Measurements from ENCODE around the gene NPEPL1.

Gene NPEPL1

DNA sequence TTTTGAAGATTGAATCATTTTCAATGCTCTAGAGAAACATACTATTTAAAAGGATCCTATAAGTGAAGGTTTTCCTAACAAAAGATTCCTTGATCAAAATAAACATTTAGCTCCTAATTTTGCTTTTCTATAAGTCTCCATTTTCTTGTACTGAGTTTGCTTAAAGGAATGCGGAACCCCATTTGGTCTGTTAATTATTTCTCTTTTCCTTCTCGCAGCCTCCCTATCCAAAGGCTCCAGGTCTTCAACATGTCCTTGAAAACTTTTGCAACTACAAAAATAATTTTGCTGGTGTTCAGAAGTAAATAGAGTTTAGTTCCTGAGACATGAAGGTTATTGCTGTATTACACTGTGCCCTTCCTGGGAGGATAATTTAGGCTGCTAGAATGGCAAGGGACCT, 8.3 kb upstream of the NPEPL1 start:
- no peak for DNase-seq

DNA sequence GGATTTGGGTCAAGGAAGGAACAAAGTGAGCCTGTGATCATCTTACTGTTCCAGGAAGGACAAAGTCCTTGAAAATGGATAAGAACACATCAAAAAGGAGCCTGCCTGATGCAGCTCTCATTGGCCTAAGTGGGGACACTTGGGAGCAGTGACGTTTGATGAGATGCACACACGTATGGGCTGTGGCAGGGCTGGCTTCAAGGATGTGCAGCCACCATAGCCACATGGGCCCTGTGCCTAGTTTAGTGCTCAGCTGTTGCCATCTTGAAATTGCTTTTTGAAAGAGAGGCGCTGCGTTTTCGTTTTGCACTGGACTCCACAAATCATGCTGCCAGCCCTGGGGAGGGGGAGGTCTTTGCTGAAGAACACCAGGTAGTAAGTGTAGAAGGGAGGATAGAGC, 6.6 kb upstream of the NPEPL1 start:
- no peak for DNase-seq

DNA sequence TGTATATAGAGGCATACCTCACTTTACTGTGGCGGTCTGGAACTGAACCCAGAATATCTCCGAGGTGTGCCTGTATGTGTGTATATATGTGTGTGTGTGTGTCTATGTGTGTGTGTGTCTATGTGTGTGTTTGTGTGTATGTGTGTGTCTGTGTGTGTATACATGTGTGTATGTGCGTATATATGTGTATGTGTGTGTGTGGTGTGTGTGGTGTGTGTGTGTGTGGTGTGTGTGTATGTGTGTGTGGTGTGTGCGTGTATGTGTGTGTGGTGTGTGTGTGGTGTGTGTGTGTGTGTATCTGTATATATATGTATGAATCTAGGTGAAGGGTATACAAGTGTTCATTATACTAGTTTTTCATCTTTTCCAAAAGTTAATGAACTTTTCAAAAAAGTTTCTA, 4.2 kb upstream of the NPEPL1 start:
- DNase-seq: no peak

DNA sequence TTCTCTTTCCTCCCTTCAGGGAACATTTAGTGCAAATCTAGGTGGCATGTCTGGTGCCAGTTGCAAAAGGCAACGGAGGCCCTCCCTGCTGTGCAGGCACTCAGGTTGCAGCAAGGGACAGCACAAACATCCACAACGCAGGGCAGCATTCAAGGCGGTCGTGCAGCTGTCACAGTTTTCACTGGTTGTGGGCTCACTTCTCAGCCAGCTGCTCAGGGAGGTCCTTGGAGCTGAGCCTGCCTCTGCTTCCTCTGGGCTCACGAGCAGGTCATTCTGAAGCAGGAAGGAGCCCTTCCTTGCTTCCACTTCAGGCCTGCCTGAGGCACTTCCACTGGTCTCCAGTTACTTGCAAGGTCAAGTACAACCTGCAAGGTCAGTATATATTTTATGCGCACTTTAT, 3.8 kb upstream of the NPEPL1 start:
- no peak for DNase-seq

DNA sequence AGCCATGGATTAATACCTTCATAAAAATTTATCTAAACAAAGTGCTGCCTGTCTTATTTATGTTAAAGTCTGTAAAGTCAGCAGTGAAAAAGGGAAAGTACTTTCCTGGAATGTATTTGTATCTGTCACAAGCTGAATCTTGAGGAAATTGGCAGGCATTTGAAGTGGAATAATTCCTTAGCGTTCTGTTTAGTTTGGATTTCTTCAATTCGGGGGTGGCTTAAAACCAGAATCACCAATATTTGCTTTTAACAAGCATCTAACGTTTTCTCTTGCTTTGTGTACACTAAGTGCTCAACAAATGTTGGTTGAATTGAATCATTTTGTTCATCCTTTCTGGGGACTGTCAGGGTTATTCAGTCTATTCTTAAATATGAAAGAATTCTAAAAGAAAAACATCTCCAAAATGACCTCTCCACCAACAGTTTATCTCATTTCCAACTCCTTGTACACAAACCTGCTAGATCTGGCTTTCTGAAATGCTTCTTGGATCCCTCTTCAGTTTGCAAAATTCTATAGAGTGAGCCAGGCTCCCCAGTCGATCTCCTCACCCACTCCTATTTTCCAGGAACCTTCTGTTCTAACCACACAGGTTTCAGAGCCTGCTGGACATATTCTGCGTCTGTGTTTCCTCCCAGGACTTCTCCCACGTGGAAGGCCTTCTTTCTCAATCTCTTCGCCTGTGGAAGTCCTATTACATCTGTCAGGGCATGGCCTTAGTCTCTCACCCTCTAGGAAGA, 2.0 kb upstream of the NPEPL1 start:
- DNase-seq: no peak

DNA sequence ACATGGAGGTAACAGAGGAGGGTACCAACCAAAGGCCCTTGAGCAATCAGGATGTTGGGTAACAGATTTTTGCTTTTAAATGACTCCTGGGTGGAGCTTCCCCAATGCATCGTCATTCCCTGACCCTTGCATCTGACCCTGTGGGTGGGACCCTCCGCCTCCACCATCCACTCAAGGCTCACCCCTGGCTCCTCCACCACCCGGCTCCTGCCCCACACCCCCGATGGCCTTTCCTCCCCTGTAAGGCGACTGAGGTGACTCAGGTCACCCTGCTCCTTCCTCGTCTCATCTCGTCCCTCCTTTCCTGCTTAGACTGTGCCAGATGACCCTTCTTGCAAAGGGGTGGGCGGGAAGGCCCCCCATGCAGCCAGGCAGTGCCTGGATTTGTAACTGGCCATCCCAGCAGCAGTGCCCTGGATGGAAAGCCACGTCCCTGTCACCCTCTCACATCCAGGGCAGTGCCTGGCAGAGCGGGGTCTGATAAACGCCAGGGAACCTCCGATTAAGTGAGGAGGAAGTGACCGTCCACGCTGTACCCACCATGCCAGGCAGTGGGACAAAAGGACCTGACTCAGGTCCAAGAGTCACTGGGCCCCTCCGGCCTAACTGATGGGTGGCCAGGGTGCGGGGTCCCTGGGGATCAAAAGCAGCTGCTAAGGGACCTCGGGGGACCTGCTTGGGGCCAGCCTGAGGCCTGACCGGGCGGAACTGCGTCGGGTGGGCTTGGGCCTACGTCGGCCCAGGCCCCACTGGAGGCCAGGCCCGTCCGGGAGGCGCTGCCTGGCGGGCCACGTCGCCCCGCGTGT, 624 bp upstream of the NPEPL1 start:
- peak; percentile 10 for DNase-seq

DNA sequence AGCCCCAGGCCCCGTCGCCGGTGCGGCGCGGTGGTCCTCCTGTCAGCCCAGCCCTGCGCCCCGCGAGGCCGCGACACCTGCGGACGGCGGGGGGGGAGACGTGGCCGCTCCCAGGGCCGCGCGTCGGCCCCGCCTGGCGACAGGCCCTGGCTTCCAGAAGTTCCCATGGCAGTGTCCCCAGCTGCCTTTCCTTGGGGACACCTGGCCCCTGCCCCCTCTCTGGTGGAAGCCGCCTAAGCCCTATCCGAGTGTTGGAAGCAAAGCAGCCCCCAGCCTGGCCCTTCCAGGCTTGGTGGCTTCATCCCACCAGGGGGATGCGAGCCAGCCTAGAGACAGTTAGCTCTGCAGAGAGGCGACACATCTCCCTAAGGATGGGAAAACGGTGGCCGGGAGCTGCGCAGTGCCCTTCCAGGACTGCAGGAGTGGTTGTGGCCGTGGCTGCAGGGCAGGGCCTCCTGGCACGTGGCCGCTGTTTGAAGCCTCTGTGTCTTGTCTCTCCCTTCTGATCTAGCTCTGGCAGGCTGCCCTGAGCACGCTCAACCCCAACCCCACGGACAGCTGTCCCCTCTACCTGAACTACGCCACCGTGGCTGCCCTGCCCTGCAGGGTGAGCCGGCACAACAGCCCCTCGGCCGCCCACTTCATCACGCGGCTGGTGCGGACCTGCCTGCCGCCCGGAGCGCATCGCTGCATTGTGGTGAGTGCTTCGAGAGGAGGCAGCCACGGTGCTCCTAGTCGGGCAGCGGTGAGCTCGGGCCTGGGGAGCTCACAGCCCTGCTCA, 816 bp downstream of the NPEPL1 start:
- peak; percentile 17 for DNase-seq

DNA sequence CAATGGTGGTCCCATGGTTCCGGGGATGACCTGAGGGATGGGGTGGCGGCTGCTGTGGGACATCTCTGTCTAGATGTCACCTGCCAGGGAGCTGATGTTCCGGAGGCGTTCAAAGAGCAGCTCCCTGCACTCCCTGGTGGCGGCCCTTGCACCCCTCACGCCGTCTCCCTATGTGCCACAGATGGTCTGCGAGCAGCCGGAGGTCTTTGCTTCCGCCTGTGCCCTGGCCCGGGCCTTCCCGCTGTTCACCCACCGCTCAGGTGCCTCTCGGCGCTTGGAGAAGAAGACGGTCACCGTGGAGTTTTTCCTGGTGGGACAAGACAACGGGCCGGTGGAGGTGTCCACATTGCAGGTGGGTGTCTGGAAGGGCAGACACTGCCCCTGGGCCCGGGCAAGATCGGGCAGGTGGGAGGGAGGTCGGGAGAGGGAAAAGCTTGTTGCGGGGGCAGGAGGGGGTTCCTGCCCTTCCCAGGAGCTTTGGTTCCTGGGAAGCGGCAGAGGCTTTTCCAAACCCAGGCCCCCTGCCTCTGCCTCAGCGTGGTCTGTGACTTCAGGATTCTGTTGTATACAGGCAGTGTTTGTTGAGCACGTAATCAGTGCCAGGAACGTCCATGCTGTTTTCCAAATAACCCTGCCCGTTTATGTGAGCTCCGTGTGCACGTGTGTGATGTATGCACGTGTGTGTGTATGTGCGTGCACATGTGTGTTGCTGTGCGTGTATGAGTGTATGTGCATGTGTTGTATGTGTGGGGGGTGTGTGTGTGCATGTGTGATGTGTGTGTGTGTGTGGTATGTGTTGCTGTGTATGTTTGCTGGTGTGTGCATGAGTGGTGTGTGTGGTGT, 1.9 kb downstream of the NPEPL1 start:
- DNase-seq: no peak

DNA sequence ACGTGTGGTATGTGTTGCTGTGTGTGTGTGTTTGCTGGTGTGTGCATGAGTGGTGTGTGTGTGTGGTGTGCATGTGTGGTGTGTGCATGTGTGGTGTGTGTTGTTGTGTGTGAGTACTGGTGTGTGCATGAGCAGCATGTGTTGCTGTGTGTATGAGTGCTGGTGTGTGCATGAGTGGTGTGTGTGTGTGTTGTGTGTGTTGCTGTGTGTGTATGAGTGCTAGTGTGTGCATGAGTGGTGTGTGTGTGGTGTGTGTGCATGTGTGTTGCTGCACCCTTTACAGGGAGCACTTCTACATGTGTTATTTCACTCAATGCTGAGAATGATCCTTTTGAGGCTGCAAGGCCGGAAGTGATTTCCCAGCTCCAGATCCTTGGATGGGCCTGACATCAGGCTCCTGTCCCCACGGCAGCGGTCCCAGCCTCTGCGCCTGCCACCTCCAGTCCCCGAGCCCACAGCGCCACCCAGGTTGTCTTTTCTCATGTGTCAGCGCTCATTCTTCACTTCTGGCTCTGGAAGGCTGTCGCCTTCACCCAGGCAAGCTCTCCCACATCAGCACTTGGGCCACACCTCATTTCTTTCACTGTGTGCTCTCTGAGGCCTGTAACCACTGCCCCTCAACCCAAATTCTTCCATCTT, 2.6 kb downstream of the NPEPL1 start:
- no peak for DNase-seq

DNA sequence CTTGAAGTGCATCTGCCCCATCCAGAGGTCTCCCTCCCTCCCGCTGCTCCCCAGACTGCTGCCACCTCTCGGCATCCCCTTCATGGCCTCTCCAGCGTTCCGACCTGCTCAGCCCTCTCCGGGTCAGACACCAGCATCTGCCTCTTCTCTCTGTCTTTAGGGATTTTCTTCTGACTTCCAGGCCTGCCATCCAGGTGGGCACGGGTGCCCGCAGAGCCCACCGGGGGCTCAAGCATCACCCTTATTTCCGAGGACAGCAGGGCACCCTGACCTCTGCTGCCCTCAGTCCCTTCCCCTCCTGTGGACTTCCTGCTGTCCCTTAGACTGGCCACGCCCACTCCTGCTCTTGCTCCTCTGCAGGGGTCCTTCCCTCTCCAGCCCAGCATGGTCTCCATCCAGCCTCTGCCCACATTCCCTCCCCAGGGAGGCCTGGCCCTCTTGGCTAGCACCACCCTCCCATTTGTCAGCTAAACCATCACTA, 3.3 kb downstream of the NPEPL1 start:
- no peak for DNase-seq

DNA sequence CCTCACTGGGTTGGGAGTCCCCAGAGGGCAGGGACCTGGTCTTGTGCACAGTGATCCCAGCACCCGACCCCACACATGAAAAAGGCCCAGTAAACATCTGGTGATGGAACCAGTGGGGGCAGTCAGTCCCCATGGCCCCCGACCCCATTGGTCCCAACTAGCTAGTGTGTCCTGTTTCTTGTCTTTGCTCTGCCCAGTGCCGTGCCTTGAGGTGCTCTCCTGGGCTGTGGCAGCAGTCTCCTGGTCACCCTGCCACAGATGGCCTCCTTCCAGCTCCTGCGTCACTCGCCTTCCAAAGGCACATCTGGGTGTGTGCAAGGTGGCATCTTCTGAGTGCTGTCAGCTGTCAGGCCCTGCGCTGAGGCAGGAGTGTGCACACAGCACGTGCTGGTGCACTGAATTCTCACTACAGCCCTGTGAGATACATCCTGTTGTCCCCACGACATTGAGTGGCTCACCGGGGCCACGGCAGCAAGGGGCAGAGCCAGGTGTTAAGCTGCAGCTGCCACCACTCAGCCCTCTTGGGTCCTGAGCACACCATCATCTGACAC, 3.9 kb downstream of the NPEPL1 start:
- DNase-seq: no peak

DNA sequence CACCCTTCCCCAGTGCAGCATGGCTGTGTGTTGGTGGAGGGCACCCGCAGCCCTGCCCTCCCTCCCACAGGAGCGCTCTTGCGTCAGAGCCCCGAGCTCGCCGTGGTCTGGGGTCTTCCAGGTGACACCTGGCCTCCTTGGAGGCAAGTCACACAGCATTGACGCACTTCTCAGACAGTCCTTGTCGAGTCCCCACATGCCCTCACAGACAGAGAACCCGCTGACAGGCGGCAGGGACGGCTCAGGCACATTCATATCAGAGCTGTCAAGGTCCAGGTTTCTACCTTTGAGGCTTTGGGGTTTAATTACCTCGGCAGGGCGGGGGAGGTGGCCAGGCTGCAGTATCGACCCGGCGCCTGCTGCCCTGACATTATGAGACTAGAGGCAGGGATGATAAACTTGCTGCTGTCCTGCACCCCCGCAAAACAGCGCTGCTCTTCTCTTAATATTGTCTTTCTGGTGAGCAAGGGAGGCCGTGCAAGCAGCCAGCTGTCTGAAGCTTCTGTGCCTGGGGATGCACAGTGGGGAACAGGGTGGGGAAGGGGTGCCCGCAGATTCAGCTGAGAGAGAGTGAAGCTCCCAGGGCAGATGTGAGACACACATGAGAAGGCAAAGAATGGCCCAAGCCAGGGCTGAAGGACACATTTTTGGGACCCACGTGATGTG, 4.7 kb downstream of the NPEPL1 start:
- DNase-seq: no peak

DNA sequence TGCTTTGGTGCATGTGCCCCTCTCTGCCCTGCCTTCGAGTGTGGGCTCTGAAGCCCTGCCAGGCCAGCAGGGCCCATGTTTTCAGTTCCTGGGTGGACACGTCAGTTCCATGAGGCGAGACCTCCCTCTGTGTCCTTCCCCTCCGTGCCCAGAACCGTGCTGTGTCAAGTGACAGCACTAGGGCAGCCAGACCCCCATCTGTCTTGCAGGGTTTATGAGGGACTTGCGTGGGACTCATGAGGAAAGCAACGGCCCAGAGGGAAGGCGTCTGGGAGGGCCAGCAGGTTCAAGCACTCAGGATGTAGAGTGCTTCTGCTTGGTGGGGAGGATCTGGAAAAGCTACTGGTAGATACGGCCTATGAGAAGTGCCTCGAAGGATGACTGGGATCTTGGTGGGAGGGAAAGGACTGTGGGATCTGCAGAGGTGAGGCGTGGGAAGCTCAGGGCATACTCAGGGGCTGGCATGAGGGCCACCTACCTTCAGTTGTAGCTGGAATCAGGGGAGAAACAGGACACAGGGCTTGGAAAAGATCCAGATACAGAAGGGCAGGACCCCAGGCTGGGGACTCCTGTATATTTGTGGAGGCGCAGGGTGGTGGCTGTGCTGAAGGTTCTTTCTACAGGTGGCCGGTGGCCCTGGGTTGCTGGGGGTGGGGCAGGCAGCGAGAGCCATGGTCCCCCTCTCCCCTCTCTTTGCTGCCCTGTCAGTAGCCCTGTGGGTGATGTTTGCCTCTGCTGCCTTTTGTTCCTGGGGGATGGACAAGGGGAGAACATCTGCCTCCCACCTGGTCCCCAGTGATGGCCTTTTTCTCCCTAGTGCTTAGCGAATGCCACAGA, 5.5 kb downstream of the NPEPL1 start:
- DNase-seq: no peak

DNA sequence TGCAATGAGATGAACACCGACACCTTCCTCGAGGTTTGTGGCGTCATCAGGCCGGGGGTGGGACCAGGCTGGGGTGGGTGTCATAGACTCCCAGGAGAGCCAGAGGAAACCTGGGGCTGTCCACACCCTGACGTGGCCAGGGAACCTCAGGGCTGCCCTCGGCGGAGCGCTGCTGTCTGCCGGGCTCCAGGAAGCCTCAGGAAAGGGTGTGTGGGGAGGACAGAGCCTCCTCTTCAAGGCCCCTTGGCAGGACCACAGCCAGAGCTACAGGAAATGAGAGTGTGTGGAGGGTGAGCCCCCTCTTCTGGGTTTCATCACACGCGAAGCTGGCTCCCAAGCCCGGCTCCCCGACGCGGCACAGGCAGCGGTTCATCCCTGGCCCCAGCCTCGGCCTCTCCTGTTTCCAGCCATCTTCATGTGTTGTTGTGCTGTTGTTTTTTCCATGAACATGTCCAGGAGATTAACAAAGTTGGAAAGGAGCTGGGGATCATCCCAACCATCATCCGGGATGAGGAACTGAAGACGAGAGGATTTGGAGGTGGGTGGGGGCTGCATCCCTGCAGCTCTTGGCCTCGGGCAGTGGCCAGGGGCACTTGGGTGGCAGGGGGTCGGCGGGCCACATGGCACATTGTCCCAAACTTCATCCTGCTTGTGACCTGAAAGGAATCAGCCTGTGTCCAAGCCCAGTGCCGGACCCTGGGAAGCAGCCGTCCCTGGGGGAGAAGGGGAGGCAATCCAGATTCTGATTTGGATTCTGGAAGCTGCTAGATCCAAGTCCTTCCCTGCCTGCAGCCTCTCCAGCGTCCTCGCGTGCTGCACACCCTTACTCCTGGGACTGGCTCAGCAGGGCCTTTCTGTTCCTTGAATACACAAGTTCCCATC, 6.4 kb downstream of the NPEPL1 start:
- no peak for DNase-seq

DNA sequence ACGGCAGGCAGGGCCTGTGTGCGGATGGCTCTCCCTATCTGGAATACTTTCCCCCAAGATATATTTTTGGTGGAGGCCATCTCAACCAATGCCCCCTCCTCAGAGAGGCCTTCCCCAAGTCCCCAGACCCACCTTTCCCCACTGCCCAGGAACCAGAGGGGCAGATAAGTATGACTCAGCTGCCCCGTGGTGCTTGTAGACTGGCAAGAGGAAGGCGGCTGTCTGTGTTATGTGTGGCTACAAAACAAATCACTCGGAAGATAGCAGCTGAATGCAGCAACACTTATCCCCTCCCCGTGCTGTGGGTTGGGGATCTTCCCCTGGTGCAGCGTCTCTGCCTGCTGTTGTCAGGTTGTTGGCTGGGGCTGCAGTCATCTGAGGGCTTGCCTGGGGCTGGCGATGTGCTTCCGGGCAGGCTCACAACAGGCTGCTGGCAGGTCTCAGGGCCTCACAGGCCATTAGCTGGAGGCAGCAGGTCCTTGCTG, 7.1 kb downstream of the NPEPL1 start:
- no peak for DNase-seq

DNA sequence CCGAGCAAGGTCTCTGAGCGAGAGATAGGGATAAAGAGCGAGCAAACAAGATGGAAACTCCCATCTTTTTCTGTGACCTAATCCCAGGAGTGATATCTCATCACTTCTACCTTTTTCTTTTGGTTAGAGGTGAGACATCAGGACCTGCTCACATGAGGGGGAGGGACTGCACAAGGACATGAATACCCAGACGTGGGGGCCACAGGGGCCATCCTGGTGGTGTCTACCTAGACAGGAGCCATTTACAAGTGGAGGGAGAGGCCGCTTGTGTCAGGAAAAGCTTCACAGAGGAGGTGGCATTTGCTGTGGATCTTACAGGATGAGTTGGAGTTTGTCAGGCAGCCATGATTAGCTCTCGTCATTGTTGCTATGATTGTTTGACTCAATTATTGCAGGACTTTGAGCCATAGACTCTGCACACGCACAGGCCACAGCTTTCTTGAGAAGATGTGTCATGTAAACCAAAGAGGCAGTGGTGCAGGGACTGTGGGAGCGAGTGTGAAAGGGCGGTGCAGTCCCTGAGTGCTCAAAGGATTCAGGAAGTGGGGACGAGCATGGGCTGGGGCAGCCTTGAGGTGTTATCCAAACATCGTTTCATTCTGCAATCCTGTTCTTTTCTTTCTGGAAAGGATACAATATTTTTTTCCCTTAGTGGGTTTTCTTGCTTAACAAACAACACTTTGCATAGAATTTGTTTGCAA, 7.7 kb downstream of the NPEPL1 start:
- DNase-seq: no peak

DNA sequence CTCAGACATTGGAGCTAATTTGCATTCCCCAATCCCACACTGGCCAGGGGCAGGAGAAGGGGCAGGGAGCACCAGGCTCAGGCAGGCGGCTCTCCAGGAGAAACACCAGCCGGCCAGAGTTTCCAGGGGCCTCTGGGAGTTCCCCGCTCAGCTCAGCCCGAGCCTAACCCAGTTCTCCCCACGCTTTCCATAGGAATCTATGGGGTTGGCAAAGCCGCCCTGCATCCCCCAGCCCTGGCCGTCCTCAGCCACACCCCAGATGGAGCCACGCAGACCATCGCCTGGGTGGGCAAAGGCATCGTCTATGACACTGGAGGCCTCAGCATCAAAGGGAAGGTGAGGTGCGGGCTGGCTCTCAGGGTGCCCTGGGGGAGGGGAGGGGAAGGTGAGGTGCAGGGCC, 8.2 kb downstream of the NPEPL1 start:
- DNase-seq: no peak

DNA sequence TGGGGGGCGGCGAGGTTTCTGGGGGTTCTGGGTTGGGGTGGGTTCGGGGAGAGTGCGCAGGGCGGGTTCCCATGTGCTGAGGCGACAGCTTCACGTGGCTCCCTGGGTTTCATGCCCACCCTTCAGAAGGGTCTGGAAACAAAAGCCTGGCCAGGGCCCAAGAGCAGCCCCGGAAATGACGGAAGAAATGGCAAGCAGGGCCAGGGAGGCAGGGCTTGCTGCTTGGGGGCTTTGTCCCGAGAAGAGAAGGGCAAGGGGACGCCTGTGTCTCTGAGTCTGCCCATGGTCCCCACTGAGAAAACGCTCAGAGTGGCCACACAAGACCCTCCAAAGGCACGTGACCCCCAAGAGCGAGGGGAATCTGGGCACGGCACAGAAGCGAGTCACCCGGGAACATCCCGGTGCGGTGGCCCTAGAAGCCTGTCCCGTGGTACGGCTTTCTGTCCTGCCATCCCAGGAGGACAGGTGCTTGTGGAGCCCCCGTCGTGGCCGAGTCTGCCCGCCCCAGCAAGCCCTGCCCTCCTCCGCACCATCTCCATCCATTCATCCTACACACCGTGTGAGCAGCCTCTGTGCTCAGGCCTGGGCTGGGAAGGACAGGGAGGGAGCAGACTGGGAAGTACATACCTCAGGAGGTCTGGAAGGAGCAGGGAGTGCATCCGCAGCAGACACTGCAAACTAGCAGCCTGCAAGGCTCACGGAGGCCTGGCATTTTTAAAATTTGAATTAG, 9.0 kb downstream of the NPEPL1 start:
- DNase-seq: no peak
